ENCODE data around the gene ZNF121.

DNA sequence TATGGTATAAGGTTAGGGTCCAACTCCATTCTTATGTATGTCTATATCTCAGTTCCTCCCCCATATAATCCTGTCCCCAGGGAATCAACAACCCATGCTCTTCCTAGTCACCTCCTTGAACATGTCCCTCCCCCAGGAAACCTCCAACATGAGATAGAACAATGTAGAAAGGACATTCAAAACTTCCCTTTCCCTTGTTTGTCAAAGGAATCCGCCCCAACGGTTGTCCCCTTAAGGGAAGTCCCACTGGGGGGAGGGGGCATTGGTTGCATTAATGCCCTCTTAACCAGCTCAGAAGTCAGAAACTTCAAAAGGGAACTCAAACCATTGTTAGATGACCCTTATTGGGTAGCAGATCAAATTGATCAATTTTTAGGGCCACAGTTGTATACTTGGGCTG is 43.6 kb upstream of the ZNF121 start:
- TF ChIP-seq, protein P1, sequence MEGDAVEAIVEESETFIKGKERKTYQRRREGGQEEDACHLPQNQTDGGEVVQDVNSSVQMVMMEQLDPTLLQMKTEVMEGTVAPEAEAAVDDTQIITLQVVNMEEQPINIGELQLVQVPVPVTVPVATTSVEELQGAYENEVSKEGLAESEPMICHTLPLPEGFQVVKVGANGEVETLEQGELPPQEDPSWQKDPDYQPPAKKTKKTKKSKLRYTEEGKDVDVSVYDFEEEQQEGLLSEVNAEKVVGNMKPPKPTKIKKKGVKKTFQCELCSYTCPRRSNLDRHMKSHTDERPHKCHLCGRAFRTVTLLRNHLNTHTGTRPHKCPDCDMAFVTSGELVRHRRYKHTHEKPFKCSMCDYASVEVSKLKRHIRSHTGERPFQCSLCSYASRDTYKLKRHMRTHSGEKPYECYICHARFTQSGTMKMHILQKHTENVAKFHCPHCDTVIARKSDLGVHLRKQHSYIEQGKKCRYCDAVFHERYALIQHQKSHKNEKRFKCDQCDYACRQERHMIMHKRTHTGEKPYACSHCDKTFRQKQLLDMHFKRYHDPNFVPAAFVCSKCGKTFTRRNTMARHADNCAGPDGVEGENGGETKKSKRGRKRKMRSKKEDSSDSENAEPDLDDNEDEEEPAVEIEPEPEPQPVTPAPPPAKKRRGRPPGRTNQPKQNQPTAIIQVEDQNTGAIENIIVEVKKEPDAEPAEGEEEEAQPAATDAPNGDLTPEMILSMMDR (IDR thresholded peaks at IDR 0.05): no peak
- no peak for TF ChIP-seq EZH2 (IDR thresholded peaks at IDR 0.05; ENCODE audit: borderline replicate concordance, insufficient read depth, low read depth, low read length, poor library complexity, severe bottlenecking)

All from B cell (primary cell).